H1 (cell line): ENCODE results near the gene CXCL3. TPM values are rescaled to one million over a fixed set of nuclear protein-coding genes. Genes with fewer than 3 reads are reported as not detected.

Experiments used
- CTCF ChIA-PET: fragments of 300-600 bp; sonication (Branson Sonifier 250); formaldehyde crosslinking; loops from one replicate; lab custom pipeline; 2021; ENCODE audit not compliant: partially characterized antibody; lab: Charles Lee
- POLR2A ChIA-PET: fragments of 300-600 bp; sonication (Branson Sonifier 250); formaldehyde crosslinking; loops from one replicate; lab custom pipeline; 2021; ENCODE audit warnings: inconsistent platforms; ENCODE audit not compliant: partially characterized antibody; lab: Charles Lee
- DNase-seq, 2 experiments: peaks; one replicate each; pipeline versions ENCODE4 v3.0.0 to v3.0.0-alpha.2; 2010 to 2022; ENCODE audit warnings: low spot score in 2 of 2, low read depth in 1 of 2, mixed read lengths in 1 of 2
- FAIRE-seq: peaks from 2 replicates; lab custom pipeline; 2011; peaks lifted over from hg19 to GRCh38; lab: Jason Lieb, UNC
- H2AFZ ChIP-seq: 2 replicates; pipeline ENCODE4 v1.8.1; 2012; ENCODE audit warnings: low read length, inconsistent platforms
- H2AK5ac ChIP-seq: 2 replicates; pipeline ENCODE4 v1.6.1; 2013; ENCODE audit warnings: low read depth, low read length
- H2BK120ac ChIP-seq: replicated peaks from 2 replicates; pipeline ENCODE3; 2013; ENCODE audit warnings: low read depth, low read length, inconsistent platforms
- H2BK12ac ChIP-seq: 2 replicates; pipeline ENCODE4 v1.6.1; 2013; ENCODE audit warnings: low read depth, low read length
- H2BK15ac ChIP-seq: 2 replicates; pipeline ENCODE4 v1.6.1; 2013; ENCODE audit warnings: low read length
- H2BK20ac ChIP-seq: 2 replicates; pipeline ENCODE4 v1.6.1; 2013; ENCODE audit warnings: low read length
- H2BK5ac ChIP-seq: 2 replicates; pipeline ENCODE4 v1.6.1; 2013; ENCODE audit warnings: low read depth, low read length
- H3K14ac ChIP-seq: 2 replicates; pipeline ENCODE4 v1.6.1; 2013; ENCODE audit warnings: inconsistent platforms; ENCODE audit not compliant: insufficient read length
- H3K18ac ChIP-seq: 2 replicates; pipeline ENCODE4 v1.6.1; 2013; ENCODE audit warnings: low read length; ENCODE audit errors: extremely low read depth
- H3K23ac ChIP-seq: 2 replicates; pipeline ENCODE4 v1.6.1; 2013; ENCODE audit warnings: inconsistent platforms; ENCODE audit not compliant: insufficient read length
- H3K23me2 ChIP-seq: 2 replicates; pipeline ENCODE4 v1.6.1; 2013; ENCODE audit warnings: low read depth, low read length
- H3K27ac ChIP-seq: 2 replicates; pipeline ENCODE4 v1.6.1; 2011; ENCODE audit warnings: low read depth, low read length, inconsistent platforms
- H3K27me3 ChIP-seq, 4 experiments: replicated peaks in 1 of 4; 1 replicate in 1 of 4; 2 replicates in 3 of 4; pipeline versions ENCODE4 v1.6.1 to v1.8.1; 2011 to 2013; ENCODE audit warnings: low read length in 3 of 4, mild to moderate bottlenecking in 3 of 4, inconsistent platforms in 2 of 4, mixed read lengths in 2 of 4, moderate library complexity in 1 of 4; ENCODE audit not compliant: control insufficient read depth in 3 of 4, insufficient read depth in 3 of 4; ENCODE audit errors: extremely low read depth in 1 of 4
- H3K36me3 ChIP-seq, 4 experiments: 2 replicates each; pipeline versions ENCODE4 v1.6.1 to v1.8.1; 2011 to 2013; ENCODE audit warnings: mild to moderate bottlenecking in 4 of 4, low read length in 3 of 4, moderate library complexity in 2 of 4, control low read depth in 1 of 4, inconsistent platforms in 1 of 4; ENCODE audit not compliant: insufficient read depth in 4 of 4, control insufficient read depth in 2 of 4
- H3K4ac ChIP-seq: replicated peaks from 2 replicates; pipeline ENCODE3; 2013; ENCODE audit warnings: low read length, low read depth, mixed read lengths, inconsistent platforms; ENCODE audit not compliant: insufficient read length
- H3K4me1 ChIP-seq, 4 experiments: replicated peaks in 1 of 4; 1 replicate in 1 of 4; 2 replicates in 3 of 4; pipeline versions ENCODE4 v1.6.1 to v1.8.1; 2011 to 2013; ENCODE audit warnings: low read length in 3 of 4, inconsistent platforms in 2 of 4, mixed read lengths in 1 of 4; ENCODE audit not compliant: insufficient read depth in 4 of 4, control insufficient read depth in 3 of 4
- H3K4me2 ChIP-seq, 2 experiments: 2 replicates each; pipeline versions ENCODE4 v1.6.1 to v1.8.1; 2011 to 2013; ENCODE audit warnings: low read depth in 2 of 2, low read length in 2 of 2, control low read depth in 1 of 2, inconsistent platforms in 1 of 2, mild to moderate bottlenecking in 1 of 2; ENCODE audit not compliant: insufficient read depth in 1 of 2
- H3K4me3 ChIP-seq, 4 experiments: fragments of 200-600, 300-600 bp in 1 of 4; sonication (generic), shearing (Covaris generic), sonication (Bioruptor Twin) in 1 of 4; 2 replicates each; pipeline versions ENCODE4 v1.5.1 to v1.8.1; 2011 to 2016; ENCODE audit warnings: low read length in 4 of 4, low read depth in 3 of 4, control low read depth in 2 of 4, inconsistent platforms in 2 of 4, mild to moderate bottlenecking in 2 of 4, mixed read lengths in 1 of 4, moderate library complexity in 1 of 4; ENCODE audit not compliant: insufficient read depth in 2 of 4; ENCODE audit errors: extremely low read depth in 1 of 4
- H3K56ac ChIP-seq: replicated peaks from 2 replicates; pipeline ENCODE3; 2013; ENCODE audit warnings: low read depth, mild to moderate bottlenecking, mixed read lengths, low read length, inconsistent platforms; ENCODE audit not compliant: insufficient read length
- H3K79me1 ChIP-seq: 2 replicates; pipeline ENCODE4 v1.6.1; 2013; ENCODE audit warnings: low read depth, low read length, control low read depth
- H3K79me2 ChIP-seq, 2 experiments: 2 replicates each; pipeline versions ENCODE4 v1.6.1 to v1.8.1; 2012 to 2013; ENCODE audit warnings: low read length in 2 of 2, mild to moderate bottlenecking in 2 of 2, inconsistent platforms in 1 of 2; ENCODE audit not compliant: insufficient read depth in 2 of 2, control insufficient read depth in 1 of 2
- H3K9ac ChIP-seq, 4 experiments: replicated peaks in 1 of 4; 1 replicate in 1 of 4; 2 replicates in 3 of 4; pipeline versions ENCODE4 v1.6.1 to v1.8.1; 2011 to 2013; ENCODE audit warnings: low read depth in 3 of 4, low read length in 3 of 4, control low read depth in 2 of 4, mild to moderate bottlenecking in 2 of 4, moderate library complexity in 2 of 4, inconsistent platforms in 1 of 4; ENCODE audit errors: extremely low read depth in 1 of 4
- H3K9me3 ChIP-seq, 2 experiments: 2 replicates each; pipeline versions ENCODE4 v1.6.1 to v1.8.1; 2012 to 2013; ENCODE audit warnings: mild to moderate bottlenecking in 2 of 2, moderate library complexity in 2 of 2, control low read depth in 1 of 2, inconsistent platforms in 1 of 2, low read depth in 1 of 2, low read length in 1 of 2, mixed read lengths in 1 of 2; ENCODE audit not compliant: insufficient read depth in 2 of 2
- H4K20me1 ChIP-seq, 2 experiments: replicated peaks in 1 of 2; 2 replicates each; pipeline versions ENCODE3 to v1.8.1; 2011 to 2013; ENCODE audit warnings: inconsistent platforms in 2 of 2, low read length in 2 of 2, mild to moderate bottlenecking in 1 of 2; ENCODE audit not compliant: insufficient read depth in 2 of 2, control insufficient read depth in 1 of 2
- H4K5ac ChIP-seq: 2 replicates; pipeline ENCODE4 v1.6.1; 2013; ENCODE audit warnings: low read length, low read depth, mixed read lengths, inconsistent platforms; ENCODE audit not compliant: insufficient read length
- H4K8ac ChIP-seq: 2 replicates; pipeline ENCODE4 v1.8.0; 2013; ENCODE audit warnings: mild to moderate bottlenecking, moderate library complexity, low read length, inconsistent platforms; ENCODE audit not compliant: insufficient read depth; ENCODE audit errors: extremely low read depth
- H4K91ac ChIP-seq: replicated peaks from 2 replicates; pipeline ENCODE3; 2013; ENCODE audit warnings: low read length, mixed read lengths, inconsistent platforms; ENCODE audit not compliant: insufficient read length
- CHD2 ChIP-seq: IDR thresholded peaks from 2 replicates; pipeline ENCODE4 v1.6.1; 2012; ENCODE audit warnings: low read length, improper control_type of control experiment
- KDM4A ChIP-seq: IDR thresholded peaks from one replicate; pipeline ENCODE4 v1.7.1; 2012; ENCODE audit warnings: low read depth, mild to moderate bottlenecking, moderate library complexity, low read length, inconsistent platforms; ENCODE audit not compliant: severe bottlenecking
- PHF8 ChIP-seq: fragments of 200-600 bp; sonication (generic); conservative IDR thresholded peaks from 2 replicates; pipeline ENCODE4 v1.7.1; 2012; ENCODE audit warnings: low read depth, mild to moderate bottlenecking, inconsistent platforms, low read length, moderate library complexity
- WGBS, 2 experiments: shearing (Covaris generic) in 1 of 2; methylation state at CpG; one replicate each; pipeline versions ENCODE4 v1.1.6 to v1.1.7; 2013 to 2015; ENCODE audit warnings: low lambda C conversion rate in 2 of 2, mixed read lengths in 2 of 2, inconsistent platforms in 1 of 2, low coverage in 1 of 2, missing lambda C conversion rate in 1 of 2; ENCODE audit not compliant: insufficient replicate concordance in 2 of 2, insufficient coverage in 1 of 2, insufficient read length in 1 of 2; ENCODE audit errors: extremely low coverage in 1 of 2, missing lambda C conversion rate in 1 of 2; 5-methylcytosine and 5-hydroxymethylcytosine counted together
- polyA plus RNA-seq, 7 experiments: library from polyadenylated mRNA; depleted of rRNA in 3 of 7; stranded (reverse) in 5 of 7; unstranded in 2 of 7; fragments of >200 nt in 5 of 7; fragments of 200-250 nt in 2 of 7; gene quantifications; 1 replicate in 5 of 7; 2 replicates in 1 of 7; 4 replicates in 1 of 7; pipeline versions ENCODE4 v1.2.1 to v1.2.3, GENCODE V29; 2011 to 2013; ENCODE audit warnings: missing spikeins in 2 of 7, mixed read lengths in 2 of 7
- total RNA-seq: library from RNA; stranded (reverse); fragmentation: NEBNext Ultra II Directional; extraction: Animal tissue kit (Norgen Biotek cat#: 25700); gene quantifications from 2 replicates; pipeline ENCODE4 v1.2.1, GENCODE V29; 2021

Gene CXCL3
- total and polyA plus RNA-seq, 2 of the 8 experiments (the other 6 are each of a cell fraction or from before 2014, with no cell fraction given), result 3.1 to 5.2 TPM

- H2AK5ac ChIP-seq, result no peak overlapping the region
- H3K36me3 ChIP-seq, result no peaks in the 10 kb centered on the region; a peak in 1 of 8 replicates
- H4K8ac ChIP-seq, result no peak overlapping the region
- TF ChIP-seq PHF8 (0 out of 2 replicates have a peak, but pooled peaks have one; percentile 33), CHD2 (no peak), KDM4A (peak; percentile 92)
- H2BK12ac ChIP-seq, result no peak overlapping the region
- no peak overlapping the region for H3K4ac ChIP-seq
- H3K23me2 ChIP-seq, result peaks cover 2% of the 10 kb centered on the region; the same call in 1 of the 2 replicates
- ChIA-PET CTCF (interaction anchor here (0.8 to 4.3 kb wide), 12 partner anchors 10 to 96 kb away, joined by 3 to 18 read pairs (median 5); partner anchors contain the start of gene CXCL5), POLR2A (interaction anchor here (0.7 to 4.7 kb wide), 9 partner anchors 13 to 202 kb away, joined by 3 to 17 read pairs (median 3); partner anchors contain the start of genes CXCL5 and CXCL6)
- no peaks in the 10 kb centered on the region for H3K79me2 ChIP-seq
- FAIRE-seq (no peak), DNase-seq (peak in 1 of 2 experiments; percentile 61)
- no peak overlapping the region for H3K14ac ChIP-seq
- peak overlapping the region in 2 of 4 experiments; percentile 12 to 36; a peak in 5 of 7 replicates for H3K9ac ChIP-seq
- peak overlapping the region; percentile 61 to 92 (median 73) for H3K4me3 ChIP-seq
- 0 out of 2 replicates have a peak overlapping the region, but pooled peaks have one; percentile 13 for H3K18ac ChIP-seq
- H3K4me1 ChIP-seq, result peaks cover 1 to 14% (median 4%) of the 10 kb centered on the region in 4 experiments; a peak in 4 of 7 replicates
- H4K91ac ChIP-seq, result no peak overlapping the region
- H3K56ac ChIP-seq, result no peak overlapping the region
- 0 out of 2 replicates have a peak overlapping the region, but pooled peaks have one; percentile 17 for H2BK5ac ChIP-seq
- no peaks in the 10 kb centered on the region for H3K79me1 ChIP-seq
- no peak overlapping the region for H4K5ac ChIP-seq
- H3K27ac ChIP-seq, result 0 out of 2 replicates have a peak overlapping the region, but pooled peaks have one; percentile 47
- peak overlapping the region; percentile 64 to 80 for H3K4me2 ChIP-seq
- H2BK20ac ChIP-seq, result no peak overlapping the region
- H2BK15ac ChIP-seq, result no peak overlapping the region
- no peak overlapping the region for H2BK120ac ChIP-seq
- H2AFZ ChIP-seq, result no peak overlapping the region
- H3K9me3 ChIP-seq, result no peaks in the 10 kb centered on the region
- H4K20me1 ChIP-seq, result no peaks in the 10 kb centered on the region
- 2% methylated on average over 15 of the region's 17 CpGs; no CpG with 5 or more reads in 1 of the 2 experiments for WGBS, 2 experiments
- no peaks in the 10 kb centered on the region for H3K27me3 ChIP-seq
- no peak overlapping the region for H3K23ac ChIP-seq
Measured at GRCh38 chr4:74038086-74038424, 434 bp downstream of the CXCL3 start.
